H1 (cell line): ENCODE measurements around the gene FOXL2. TPM values are rescaled to one million over a fixed set of nuclear protein-coding genes. Genes with fewer than 3 reads are reported as not detected.

ENCODE experiments used
- CTCF ChIA-PET: fragments of 300-600 bp; sonication (Branson Sonifier 250); formaldehyde crosslinking; loops from one replicate; lab custom pipeline; 2021; ENCODE audit not compliant: partially characterized antibody; lab: Charles Lee
- POLR2A ChIA-PET: fragments of 300-600 bp; sonication (Branson Sonifier 250); formaldehyde crosslinking; loops from one replicate; lab custom pipeline; 2021; ENCODE audit warnings: inconsistent platforms; ENCODE audit not compliant: partially characterized antibody; lab: Charles Lee
- DNase-seq, 2 experiments: peaks; one replicate each; pipeline versions ENCODE4 v3.0.0 to v3.0.0-alpha.2; 2010 to 2022; ENCODE audit warnings: low spot score in 2 of 2, low read depth in 1 of 2, mixed read lengths in 1 of 2
- FAIRE-seq: peaks from 2 replicates; lab custom pipeline; 2011; peaks lifted over from hg19 to GRCh38; lab: Jason Lieb, UNC
- H2AFZ ChIP-seq: 2 replicates; pipeline ENCODE4 v1.8.1; 2012; ENCODE audit warnings: low read length, inconsistent platforms
- H2AK5ac ChIP-seq: 2 replicates; pipeline ENCODE4 v1.6.1; 2013; ENCODE audit warnings: low read depth, low read length
- H2BK120ac ChIP-seq: replicated peaks from 2 replicates; pipeline ENCODE3; 2013; ENCODE audit warnings: low read depth, low read length, inconsistent platforms
- H2BK12ac ChIP-seq: 2 replicates; pipeline ENCODE4 v1.6.1; 2013; ENCODE audit warnings: low read depth, low read length
- H2BK15ac ChIP-seq: 2 replicates; pipeline ENCODE4 v1.6.1; 2013; ENCODE audit warnings: low read length
- H2BK20ac ChIP-seq: 2 replicates; pipeline ENCODE4 v1.6.1; 2013; ENCODE audit warnings: low read length
- H2BK5ac ChIP-seq: 2 replicates; pipeline ENCODE4 v1.6.1; 2013; ENCODE audit warnings: low read depth, low read length
- H3K14ac ChIP-seq: 2 replicates; pipeline ENCODE4 v1.6.1; 2013; ENCODE audit warnings: inconsistent platforms; ENCODE audit not compliant: insufficient read length
- H3K18ac ChIP-seq: 2 replicates; pipeline ENCODE4 v1.6.1; 2013; ENCODE audit warnings: low read length; ENCODE audit errors: extremely low read depth
- H3K23ac ChIP-seq: 2 replicates; pipeline ENCODE4 v1.6.1; 2013; ENCODE audit warnings: inconsistent platforms; ENCODE audit not compliant: insufficient read length
- H3K23me2 ChIP-seq: 2 replicates; pipeline ENCODE4 v1.6.1; 2013; ENCODE audit warnings: low read depth, low read length
- H3K27ac ChIP-seq: 2 replicates; pipeline ENCODE4 v1.6.1; 2011; ENCODE audit warnings: low read depth, low read length, inconsistent platforms
- H3K27me3 ChIP-seq, 4 experiments: replicated peaks in 1 of 4; 1 replicate in 1 of 4; 2 replicates in 3 of 4; pipeline versions ENCODE4 v1.6.1 to v1.8.1; 2011 to 2013; ENCODE audit warnings: low read length in 3 of 4, mild to moderate bottlenecking in 3 of 4, inconsistent platforms in 2 of 4, mixed read lengths in 2 of 4, moderate library complexity in 1 of 4; ENCODE audit not compliant: control insufficient read depth in 3 of 4, insufficient read depth in 3 of 4; ENCODE audit errors: extremely low read depth in 1 of 4
- H3K36me3 ChIP-seq, 4 experiments: 2 replicates each; pipeline versions ENCODE4 v1.6.1 to v1.8.1; 2011 to 2013; ENCODE audit warnings: mild to moderate bottlenecking in 4 of 4, low read length in 3 of 4, moderate library complexity in 2 of 4, control low read depth in 1 of 4, inconsistent platforms in 1 of 4; ENCODE audit not compliant: insufficient read depth in 4 of 4, control insufficient read depth in 2 of 4
- H3K4ac ChIP-seq: replicated peaks from 2 replicates; pipeline ENCODE3; 2013; ENCODE audit warnings: low read length, low read depth, mixed read lengths, inconsistent platforms; ENCODE audit not compliant: insufficient read length
- H3K4me1 ChIP-seq, 4 experiments: replicated peaks in 1 of 4; 1 replicate in 1 of 4; 2 replicates in 3 of 4; pipeline versions ENCODE4 v1.6.1 to v1.8.1; 2011 to 2013; ENCODE audit warnings: low read length in 3 of 4, inconsistent platforms in 2 of 4, mixed read lengths in 1 of 4; ENCODE audit not compliant: insufficient read depth in 4 of 4, control insufficient read depth in 3 of 4
- H3K4me2 ChIP-seq, 2 experiments: 2 replicates each; pipeline versions ENCODE4 v1.6.1 to v1.8.1; 2011 to 2013; ENCODE audit warnings: low read depth in 2 of 2, low read length in 2 of 2, control low read depth in 1 of 2, inconsistent platforms in 1 of 2, mild to moderate bottlenecking in 1 of 2; ENCODE audit not compliant: insufficient read depth in 1 of 2
- H3K4me3 ChIP-seq, 4 experiments: fragments of 200-600, 300-600 bp in 1 of 4; sonication (generic), shearing (Covaris generic), sonication (Bioruptor Twin) in 1 of 4; 2 replicates each; pipeline versions ENCODE4 v1.5.1 to v1.8.1; 2011 to 2016; ENCODE audit warnings: low read length in 4 of 4, low read depth in 3 of 4, control low read depth in 2 of 4, inconsistent platforms in 2 of 4, mild to moderate bottlenecking in 2 of 4, mixed read lengths in 1 of 4, moderate library complexity in 1 of 4; ENCODE audit not compliant: insufficient read depth in 2 of 4; ENCODE audit errors: extremely low read depth in 1 of 4
- H3K56ac ChIP-seq: replicated peaks from 2 replicates; pipeline ENCODE3; 2013; ENCODE audit warnings: low read depth, mild to moderate bottlenecking, mixed read lengths, low read length, inconsistent platforms; ENCODE audit not compliant: insufficient read length
- H3K79me1 ChIP-seq: 2 replicates; pipeline ENCODE4 v1.6.1; 2013; ENCODE audit warnings: low read depth, low read length, control low read depth
- H3K79me2 ChIP-seq, 2 experiments: 2 replicates each; pipeline versions ENCODE4 v1.6.1 to v1.8.1; 2012 to 2013; ENCODE audit warnings: low read length in 2 of 2, mild to moderate bottlenecking in 2 of 2, inconsistent platforms in 1 of 2; ENCODE audit not compliant: insufficient read depth in 2 of 2, control insufficient read depth in 1 of 2
- H3K9ac ChIP-seq, 4 experiments: replicated peaks in 1 of 4; 1 replicate in 1 of 4; 2 replicates in 3 of 4; pipeline versions ENCODE4 v1.6.1 to v1.8.1; 2011 to 2013; ENCODE audit warnings: low read depth in 3 of 4, low read length in 3 of 4, control low read depth in 2 of 4, mild to moderate bottlenecking in 2 of 4, moderate library complexity in 2 of 4, inconsistent platforms in 1 of 4; ENCODE audit errors: extremely low read depth in 1 of 4
- H3K9me3 ChIP-seq, 2 experiments: 2 replicates each; pipeline versions ENCODE4 v1.6.1 to v1.8.1; 2012 to 2013; ENCODE audit warnings: mild to moderate bottlenecking in 2 of 2, moderate library complexity in 2 of 2, control low read depth in 1 of 2, inconsistent platforms in 1 of 2, low read depth in 1 of 2, low read length in 1 of 2, mixed read lengths in 1 of 2; ENCODE audit not compliant: insufficient read depth in 2 of 2
- H4K20me1 ChIP-seq, 2 experiments: replicated peaks in 1 of 2; 2 replicates each; pipeline versions ENCODE3 to v1.8.1; 2011 to 2013; ENCODE audit warnings: inconsistent platforms in 2 of 2, low read length in 2 of 2, mild to moderate bottlenecking in 1 of 2; ENCODE audit not compliant: insufficient read depth in 2 of 2, control insufficient read depth in 1 of 2
- H4K5ac ChIP-seq: 2 replicates; pipeline ENCODE4 v1.6.1; 2013; ENCODE audit warnings: low read length, low read depth, mixed read lengths, inconsistent platforms; ENCODE audit not compliant: insufficient read length
- H4K8ac ChIP-seq: 2 replicates; pipeline ENCODE4 v1.8.0; 2013; ENCODE audit warnings: mild to moderate bottlenecking, moderate library complexity, low read length, inconsistent platforms; ENCODE audit not compliant: insufficient read depth; ENCODE audit errors: extremely low read depth
- H4K91ac ChIP-seq: replicated peaks from 2 replicates; pipeline ENCODE3; 2013; ENCODE audit warnings: low read length, mixed read lengths, inconsistent platforms; ENCODE audit not compliant: insufficient read length
- CBX8 ChIP-seq: fragments of 300-800, 300-1000 bp; sonication (generic); IDR thresholded peaks from 2 replicates; pipeline ENCODE4 v1.7.1; 2016; ENCODE audit warnings: low read depth, low read length, borderline replicate concordance
- CTCF ChIP-seq, 3 experiments: IDR thresholded peaks; 1 replicate in 2 of 3; 2 replicates in 1 of 3; pipeline versions ENCODE4 v1.5.1 to v1.6.1; 2011; ENCODE audit warnings: low read length in 3 of 3, mild to moderate bottlenecking in 3 of 3, inconsistent platforms in 2 of 3, low read depth in 1 of 3, moderate library complexity in 1 of 3; ENCODE audit not compliant: insufficient read depth in 1 of 3; ENCODE audit errors: control extremely low read depth in 1 of 3
- EZH2 ChIP-seq: fragments of 200-600 bp; sonication (generic); IDR thresholded peaks from 2 replicates; pipeline ENCODE4 v1.7.1; 2012; ENCODE audit warnings: low read depth, mild to moderate bottlenecking, moderate library complexity, low read length, inconsistent platforms; ENCODE audit not compliant: severe bottlenecking
- NANOG ChIP-seq: IDR thresholded peaks from 2 replicates; pipeline ENCODE4 v1.6.1; 2011; ENCODE audit warnings: low read length, low read depth, mild to moderate bottlenecking, inconsistent platforms; ENCODE audit not compliant: insufficient read depth, poor library complexity, severe bottlenecking
- POLR2A ChIP-seq, 2 experiments: IDR thresholded peaks; 1 replicate in 1 of 2; 2 replicates in 1 of 2; pipeline ENCODE4 v1.6.1; 2011; ENCODE audit warnings: low read depth in 2 of 2, low read length in 2 of 2, mild to moderate bottlenecking in 2 of 2; ENCODE audit errors: control extremely low read depth in 1 of 2
- SP1 ChIP-seq: IDR thresholded peaks from 2 replicates; pipeline ENCODE4 v1.6.1; 2011; ENCODE audit warnings: low read depth, low read length
- TBP ChIP-seq: IDR thresholded peaks from 2 replicates; pipeline ENCODE4 v1.6.1; 2011; ENCODE audit warnings: low read depth, low read length, improper control_type of control experiment
- TEAD4 ChIP-seq: IDR thresholded peaks from 2 replicates; pipeline ENCODE4 v1.6.1; 2012; ENCODE audit warnings: low read depth, low read length, inconsistent platforms, mixed read lengths
- WGBS, 2 experiments: shearing (Covaris generic) in 1 of 2; methylation state at CpG; one replicate each; pipeline versions ENCODE4 v1.1.6 to v1.1.7; 2013 to 2015; ENCODE audit warnings: low lambda C conversion rate in 2 of 2, mixed read lengths in 2 of 2, inconsistent platforms in 1 of 2, low coverage in 1 of 2, missing lambda C conversion rate in 1 of 2; ENCODE audit not compliant: insufficient replicate concordance in 2 of 2, insufficient coverage in 1 of 2, insufficient read length in 1 of 2; ENCODE audit errors: extremely low coverage in 1 of 2, missing lambda C conversion rate in 1 of 2; 5-methylcytosine and 5-hydroxymethylcytosine counted together
- polyA plus RNA-seq, 7 experiments: library from polyadenylated mRNA; depleted of rRNA in 3 of 7; stranded (reverse) in 5 of 7; unstranded in 2 of 7; fragments of >200 nt in 5 of 7; fragments of 200-250 nt in 2 of 7; gene quantifications; 1 replicate in 5 of 7; 2 replicates in 1 of 7; 4 replicates in 1 of 7; pipeline versions ENCODE4 v1.2.1 to v1.2.3, GENCODE V29; 2011 to 2013; ENCODE audit warnings: missing spikeins in 2 of 7, mixed read lengths in 2 of 7
- total RNA-seq: library from RNA; stranded (reverse); fragmentation: NEBNext Ultra II Directional; extraction: Animal tissue kit (Norgen Biotek cat#: 25700); gene quantifications from 2 replicates; pipeline ENCODE4 v1.2.1, GENCODE V29; 2021

The FOXL2 gene
- total and polyA plus RNA-seq, 2 of the 8 experiments (the other 6 are each of a cell fraction or from before 2014, with no cell fraction given) = 0.59 to 2.4 TPM

GRCh38 chr3:138972941-138973340, 26.0 kb upstream of the FOXL2 start:
- WGBS, 2 experiments = 87% methylated on average over 5 of the region's 5 CpGs; no CpG with 5 or more reads in 1 of the 2 experiments
- no peak overlapping the region for H2AK5ac ChIP-seq
- CTCF ChIA-PET = interaction anchor here (0.6 to 15.1 kb wide), 8 partner anchors 12 to 970 kb away, joined by 3 to 223 read pairs (median 6); partner anchors contain the start of genes FOXL2 and FOXL2NB

More at GRCh38 chr3:138972941-138973340, 26.0 kb upstream of the FOXL2 start:
- no peak overlapping the region for H4K5ac ChIP-seq
- no peak overlapping the region for H3K9ac ChIP-seq
- FAIRE-seq = no peak
- no peaks in the 10 kb centered on the region for H3K9me3 ChIP-seq
- no peaks in the 10 kb centered on the region for H3K4me1 ChIP-seq
- H2BK15ac ChIP-seq = no peak overlapping the region
- H3K18ac ChIP-seq = no peak overlapping the region
- H2BK120ac ChIP-seq = no peak overlapping the region
- H3K79me2 ChIP-seq = no peaks in the 10 kb centered on the region
- POLR2A ChIA-PET = interaction anchor here (1.8 kb wide), 1 partner anchor 20 kb away, joined by 6 read pairs; no protein-coding TSS in a partner anchor
- H3K4me2 ChIP-seq = no peak overlapping the region
- H3K79me1 ChIP-seq = no peaks in the 10 kb centered on the region
- peak in 1 of 2 experiments; percentile 20 for DNase-seq
- H2BK12ac ChIP-seq = no peak overlapping the region
- no peak overlapping the region for H4K8ac ChIP-seq
- no peak overlapping the region for H3K4ac ChIP-seq
- H3K27ac ChIP-seq = no peak overlapping the region
- no peaks in the 10 kb centered on the region for H3K36me3 ChIP-seq
- no peaks in the 10 kb centered on the region for H3K27me3 ChIP-seq
- no peak overlapping the region for H2BK20ac ChIP-seq
- H2AFZ ChIP-seq = no peak overlapping the region
- no peak overlapping the region for H2BK5ac ChIP-seq
- no peak overlapping the region for H3K4me3 ChIP-seq
- H3K56ac ChIP-seq = no peak overlapping the region
- H4K20me1 ChIP-seq = no peaks in the 10 kb centered on the region
- H3K14ac ChIP-seq = no peak overlapping the region
- H3K23me2 ChIP-seq = no peaks in the 10 kb centered on the region
- TF ChIP-seq TEAD4 (no peak), TBP (no peak), CBX8 (no peak), EZH2 (no peak), CTCF (IDR thresholded peaks at IDR 0.05; ENCODE audit: control extremely low read depth in 1 of 3, insufficient read depth in 1 of 3, low read depth in 1 of 3, low read length in 3 of 3) (no peak), SP1 (no peak), NANOG (no peak), POLR2A (IDR thresholded peaks at IDR 0.05; ENCODE audit: control extremely low read depth in 1 of 2, low read depth in 2 of 2, low read length in 2 of 2) (no peak)
- no peak overlapping the region for H3K23ac ChIP-seq
- H4K91ac ChIP-seq = no peak overlapping the region
